ACC112 (cell line): Measurements from ENCODE around the gene TMEM203.

Experiments used
- H2AFZ ChIP-seq: fragments of 200-600 bp; sonication (generic); one replicate; pipeline ENCODE4 v1.6.0; 2017; ENCODE audit warnings: antibody characterized with exemption, low read length; ENCODE audit not compliant: unreplicated experiment
- H3K27ac ChIP-seq: fragments of 200-600 bp; sonication (generic); 2 replicates; pipeline ENCODE4 v1.5.1; 2014; ENCODE audit warnings: low read depth, mild to moderate bottlenecking, antibody characterized with exemption, low read length, moderate library complexity
- H3K27me3 ChIP-seq: fragments of 200-600 bp; sonication (generic); 2 replicates; pipeline ENCODE4 v1.6.1; 2014; ENCODE audit warnings: mild to moderate bottlenecking, antibody characterized with exemption, low read length, moderate library complexity, mixed read lengths; ENCODE audit not compliant: insufficient read depth
- H3K36me3 ChIP-seq: fragments of 200-600 bp; sonication (generic); 2 replicates; pipeline ENCODE4 v1.6.1; 2016; ENCODE audit warnings: mild to moderate bottlenecking, antibody characterized with exemption, low read length, moderate library complexity, mixed read lengths; ENCODE audit not compliant: insufficient read depth
- H3K4me1 ChIP-seq: fragments of 200-600 bp; sonication (generic); one replicate; pipeline ENCODE4 v1.6.1; 2016; ENCODE audit warnings: low read length, mixed read lengths; ENCODE audit not compliant: insufficient read depth, unreplicated experiment, control insufficient read depth
- H3K4me3 ChIP-seq: fragments of 200-600 bp; sonication (generic); 2 replicates; pipeline ENCODE4 v1.5.1; 2014; ENCODE audit warnings: mild to moderate bottlenecking, low read depth, low read length
- H3K79me2 ChIP-seq: fragments of 200-600 bp; sonication (generic); one replicate; pipeline ENCODE4 v1.6.0; 2016; ENCODE audit warnings: low read length; ENCODE audit not compliant: control insufficient read depth, unreplicated experiment, insufficient read depth

The TMEM203 gene

GRCh38 chr9:137213160-137214060 lies 8.0 kb upstream of the TMEM203 start:
- Histone ChIP-seq H3K27ac (peak overlapping the region; percentile 53), H3K36me3 (no peaks in the 10 kb centered on the region), H2AFZ (no peak overlapping the region), H3K27me3 (no peaks in the 10 kb centered on the region), H3K4me3 (no peak overlapping the region), H3K79me2 (no peaks in the 10 kb centered on the region), H3K4me1 (peaks cover 21% of the 10 kb centered on the region)

- no peaks in the 10 kb centered on the region for H3K27me3 ChIP-seq
- H2AFZ ChIP-seq, result no peak overlapping the region
- peak overlapping the region; percentile 26; the same call in 1 of the 2 replicates for H3K27ac ChIP-seq
- H3K36me3 ChIP-seq, result no peaks in the 10 kb centered on the region
- H3K4me3 ChIP-seq, result no peak overlapping the region
- H3K4me1 ChIP-seq, result peaks cover 15% of the 10 kb centered on the region
- H3K79me2 ChIP-seq, result peaks cover 2% of the 10 kb centered on the region
Observed at GRCh38 chr9:137212520-137212919, 7.1 kb upstream of the TMEM203 start.

- Histone ChIP-seq H3K4me1 (peaks cover 5% of the 10 kb centered on the region), H3K4me3 (no peak overlapping the region), H3K36me3 (no peaks in the 10 kb centered on the region), H3K27ac (no peak overlapping the region), H2AFZ (no peak overlapping the region), H3K27me3 (no peaks in the 10 kb centered on the region), H3K79me2 (peaks cover 12% of the 10 kb centered on the region)
Observed at GRCh38 chr9:137211532-137211931, 6.1 kb upstream of the TMEM203 start.

- no peak overlapping the region for H2AFZ ChIP-seq
- H3K36me3 ChIP-seq, result no peaks in the 10 kb centered on the region
- peaks cover 12% of the 10 kb centered on the region for H3K4me1 ChIP-seq
- no peak overlapping the region for H3K27ac ChIP-seq
- H3K27me3 ChIP-seq, result no peaks in the 10 kb centered on the region
- H3K4me3 ChIP-seq, result peak overlapping the region; percentile 100
- H3K79me2 ChIP-seq, result peaks cover 36% of the 10 kb centered on the region
Observed at GRCh38 chr9:137206602-137207001, 1.2 kb upstream of the TMEM203 start.

GRCh38 chr9:137204731-137205125 lies 720 bp downstream of the TMEM203 start:
- no peak overlapping the region for H2AFZ ChIP-seq
- H3K79me2 ChIP-seq, result peaks cover 36% of the 10 kb centered on the region
- peaks cover 17% of the 10 kb centered on the region for H3K4me1 ChIP-seq
- H3K27me3 ChIP-seq, result no peaks in the 10 kb centered on the region
- no peaks in the 10 kb centered on the region for H3K36me3 ChIP-seq
- H3K27ac ChIP-seq, result no peak overlapping the region
- peak overlapping the region; percentile 100 for H3K4me3 ChIP-seq

GRCh38 chr9:137202966-137203365 lies 2.5 kb downstream of the TMEM203 start:
- Histone ChIP-seq H2AFZ (no peak overlapping the region), H3K27ac (no peak overlapping the region), H3K36me3 (no peaks in the 10 kb centered on the region), H3K4me1 (peaks cover 21% of the 10 kb centered on the region), H3K27me3 (no peaks in the 10 kb centered on the region), H3K79me2 (peaks cover 37% of the 10 kb centered on the region), H3K4me3 (no peak overlapping the region)

- peak overlapping the region; percentile 55 for H2AFZ ChIP-seq
- no peaks in the 10 kb centered on the region for H3K36me3 ChIP-seq
- peaks cover 26% of the 10 kb centered on the region for H3K79me2 ChIP-seq
- H3K4me3 ChIP-seq, result peak overlapping the region; percentile 82
- no peak overlapping the region for H3K27ac ChIP-seq
- no peaks in the 10 kb centered on the region for H3K27me3 ChIP-seq
- H3K4me1 ChIP-seq, result peaks cover 21% of the 10 kb centered on the region
Observed at GRCh38 chr9:137201205-137201868, 4.1 kb downstream of the TMEM203 start.

GRCh38 chr9:137200311-137201204 lies 4.9 kb downstream of the TMEM203 start, which contains the start of gene TPRN:
Gene TPRN, minus strand, starts transcription at chr9:137200741. Its CDS starts 30 bp downstream, at chr9:137200711.
- H3K79me2 ChIP-seq, result peaks cover 21% of the 10 kb centered on the region
- H3K4me1 ChIP-seq, result peaks cover 21% of the 10 kb centered on the region
- peak within 1 kb of the TSS; percentile 65 for H2AFZ ChIP-seq
- H3K27ac ChIP-seq, result no peak within 1 kb of the TSS
- peak within 1 kb of the TSS; percentile 82 for H3K4me3 ChIP-seq
- H3K36me3 ChIP-seq, result no peaks in the 10 kb centered on the region
- no peaks in the 10 kb centered on the region for H3K27me3 ChIP-seq

GRCh38 chr9:137199411-137200121 lies 5.9 kb downstream of the TMEM203 start:
- Histone ChIP-seq H2AFZ (no peak overlapping the region), H3K27ac (no peak overlapping the region), H3K27me3 (no peaks in the 10 kb centered on the region), H3K4me1 (peaks cover 18% of the 10 kb centered on the region), H3K4me3 (peak overlapping the region; percentile 77), H3K79me2 (peaks cover 14% of the 10 kb centered on the region), H3K36me3 (no peaks in the 10 kb centered on the region)

GRCh38 chr9:137198902-137199283 lies 6.6 kb downstream of the TMEM203 start:
- peaks cover 12% of the 10 kb centered on the region for H3K4me1 ChIP-seq
- no peaks in the 10 kb centered on the region for H3K27me3 ChIP-seq
- H3K36me3 ChIP-seq, result no peaks in the 10 kb centered on the region
- peak overlapping the region; percentile 77 for H3K4me3 ChIP-seq
- H3K27ac ChIP-seq, result no peak overlapping the region
- H2AFZ ChIP-seq, result no peak overlapping the region
- peaks cover 8% of the 10 kb centered on the region for H3K79me2 ChIP-seq
